Erythroblast (primary cell): ENCODE measurements around the gene CDKN2AIPNL.

Experiments
- GATA1 ChIP-seq: IDR thresholded peaks from 2 replicates; pipeline ENCODE4 v1.6.1; 2011; ENCODE audit warnings: low read depth, mild to moderate bottlenecking, control low read depth, low read length, moderate library complexity
- POLR2A ChIP-seq: IDR thresholded peaks from 2 replicates; pipeline ENCODE4 v1.6.1; 2011; ENCODE audit warnings: mild to moderate bottlenecking, low read length

DNA sequence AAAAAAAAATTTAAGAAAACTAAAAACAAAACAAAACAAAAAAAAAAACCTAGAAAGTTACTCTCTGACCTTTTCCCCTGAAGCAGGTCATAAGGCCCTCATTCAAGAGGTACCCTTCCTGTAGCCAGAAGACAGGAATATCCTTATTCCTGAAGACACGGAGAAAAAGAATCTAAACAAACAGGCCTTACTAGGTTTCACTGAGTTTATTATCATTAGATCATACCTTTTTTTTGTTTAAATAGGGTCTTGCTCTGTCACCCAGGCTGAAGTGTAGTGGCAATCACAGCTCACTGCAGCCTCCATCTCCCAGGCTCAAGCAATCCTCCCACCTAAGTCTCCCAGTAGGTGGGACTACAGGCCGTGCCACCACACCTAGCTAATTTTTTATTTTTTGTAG lies 11.7 kb upstream of the CDKN2AIPNL start:
- TF ChIP-seq POLR2A = no peak
- no peak for TF ChIP-seq GATA1
